ENCODE data around the gene FKBP4. TPM values are rescaled to one million over a fixed set of nuclear protein-coding genes. Genes with fewer than 3 reads are reported as not detected.

The FKBP4 gene
- total and polyA plus RNA-seq, 2 of the 8 experiments (the other 6 are each of a cell fraction or from before 2014, with no cell fraction given) = 72.6 to 243 TPM

DNA sequence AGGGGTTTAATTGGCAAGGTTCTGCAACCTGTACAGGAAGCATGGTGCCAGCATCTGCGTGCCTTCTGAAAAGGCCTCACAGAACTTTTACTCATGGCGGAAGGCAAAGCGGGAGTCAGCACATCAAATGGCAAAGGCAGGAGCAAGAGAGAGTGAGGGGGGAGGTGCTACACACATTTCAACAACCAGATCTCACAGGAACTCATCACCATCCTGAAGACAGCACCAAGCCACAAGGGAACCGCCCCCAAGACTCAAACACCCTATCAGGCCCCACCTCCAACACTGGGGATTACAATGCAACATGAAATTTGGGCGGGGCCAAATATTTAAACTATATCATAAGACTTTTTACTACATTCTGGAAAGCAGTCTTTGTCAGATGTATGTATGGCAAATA, 38.0 kb upstream of the FKBP4 start:
- no peak overlapping the region for H2AK5ac ChIP-seq (ENCODE audit: low read depth, low read length)
- CTCF ChIA-PET (ENCODE audit: partially characterized antibody) = no interaction called here
- no peaks in the 10 kb centered on the region for H3K79me2 ChIP-seq (ENCODE audit: control insufficient read depth in 1 of 2, insufficient read depth in 2 of 2, low read length in 2 of 2)
- no peak overlapping the region for H2AFZ ChIP-seq (ENCODE audit: low read length)
- no peak overlapping the region for H2BK12ac ChIP-seq (ENCODE audit: low read depth, low read length)
- H3K4me2 ChIP-seq (ENCODE audit: insufficient read depth in 1 of 2, low read depth in 2 of 2, low read length in 2 of 2) = no peak overlapping the region
- no peak overlapping the region for H3K56ac ChIP-seq (replicated peaks; ENCODE audit: insufficient read length, low read depth, low read length)
- POLR2A ChIA-PET (ENCODE audit: partially characterized antibody) = no interaction called here
- DNase-seq (ENCODE audit: low read depth in 1 of 2, low spot score in 2 of 2) = no peak
- peaks cover 2 to 12% (median 7%) of the 10 kb centered on the region in 4 experiments; a peak in 6 of 7 replicates for H3K4me1 ChIP-seq (replicated peaks in 1 of 4; ENCODE audit: control insufficient read depth in 3 of 4, insufficient read depth in 4 of 4, low read length in 3 of 4)
- H4K5ac ChIP-seq (ENCODE audit: insufficient read length, low read depth, low read length) = no peak overlapping the region
- no peak overlapping the region for H4K8ac ChIP-seq (ENCODE audit: extremely low read depth, insufficient read depth, low read length)
- WGBS, 2 experiments (ENCODE audit: extremely low coverage in 1 of 2, insufficient coverage in 1 of 2, insufficient read length in 1 of 2, insufficient replicate concordance in 2 of 2, low coverage in 1 of 2, low lambda C conversion rate in 2 of 2, missing lambda C conversion rate in 1 of 2) = 90% methylated on average over 5 of the region's 5 CpGs; no CpG with 5 or more reads in 1 of the 2 experiments
- no peak overlapping the region for H2BK15ac ChIP-seq (ENCODE audit: low read length)
- H2BK5ac ChIP-seq (ENCODE audit: low read depth, low read length) = no peak overlapping the region
- TF ChIP-seq SUZ12 (IDR thresholded peaks at IDR 0.05; ENCODE audit: low read length) (no peak), YY1 (IDR thresholded peaks at IDR 0.05; ENCODE audit: low read depth, low read length) (no peak), TCF12 (IDR thresholded peaks at IDR 0.05; ENCODE audit: low read depth, low read length) (no peak), CBX8 (IDR thresholded peaks at IDR 0.05; ENCODE audit: borderline replicate concordance, low read depth, low read length) (no peak), RAD21 (IDR thresholded peaks at IDR 0.05 in 1 of 2, conservative IDR thresholded peaks at IDR 0.05 in 1 of 2; ENCODE audit: low read depth in 2 of 2, low read length in 2 of 2) (no peak), EGR1 (IDR thresholded peaks at IDR 0.05; ENCODE audit: borderline replicate concordance, low read depth, low read length) (no peak), TAF7 (optimal IDR thresholded peaks at IDR 0.05; ENCODE audit: borderline replicate concordance, low read depth, low read length) (no peak), CBX5 (IDR thresholded peaks at IDR 0.05; ENCODE audit: low read depth, low read length) (no peak), POLR2A (IDR thresholded peaks at IDR 0.05; ENCODE audit: control extremely low read depth in 1 of 2, low read depth in 2 of 2, low read length in 2 of 2) (no peak), SIRT6 (IDR thresholded peaks at IDR 0.05; ENCODE audit: low read length) (no peak)
- no peaks in the 10 kb centered on the region for H3K9me3 ChIP-seq (ENCODE audit: insufficient read depth in 2 of 2, low read depth in 1 of 2, low read length in 1 of 2)
- no peak overlapping the region; a peak in 1 of 7 replicates for H3K9ac ChIP-seq (replicated peaks in 1 of 4; ENCODE audit: extremely low read depth in 1 of 4, low read depth in 3 of 4, low read length in 3 of 4)
- H2BK120ac ChIP-seq (replicated peaks; ENCODE audit: low read depth, low read length) = no peak overlapping the region
- no peak overlapping the region for H3K27ac ChIP-seq (ENCODE audit: low read depth, low read length)
- peaks cover 0 to 3% of the 10 kb centered on the region in 2 experiments for H4K20me1 ChIP-seq (replicated peaks in 1 of 2; ENCODE audit: control insufficient read depth in 1 of 2, insufficient read depth in 2 of 2, low read length in 2 of 2)
- FAIRE-seq = no peak
- no peaks in the 10 kb centered on the region for H3K36me3 ChIP-seq (ENCODE audit: control insufficient read depth in 2 of 4, insufficient read depth in 4 of 4, low read length in 3 of 4)
- H2BK20ac ChIP-seq (ENCODE audit: low read length) = no peak overlapping the region
- no peaks in the 10 kb centered on the region for H3K79me1 ChIP-seq (ENCODE audit: low read depth, low read length)
- H3K4me3 ChIP-seq (ENCODE audit: extremely low read depth in 1 of 4, insufficient read depth in 2 of 4, low read depth in 3 of 4, low read length in 4 of 4) = no peak overlapping the region
- H3K23me2 ChIP-seq (ENCODE audit: low read depth, low read length) = peaks cover 6% of the 10 kb centered on the region; the same call in 1 of the 2 replicates
- H4K91ac ChIP-seq (replicated peaks; ENCODE audit: insufficient read length, low read length) = no peak overlapping the region
- no peak overlapping the region for H3K4ac ChIP-seq (replicated peaks; ENCODE audit: insufficient read length, low read depth, low read length)
- no peak overlapping the region for H3K23ac ChIP-seq (ENCODE audit: insufficient read length)
- no peak overlapping the region for H3K18ac ChIP-seq (ENCODE audit: extremely low read depth, low read length)
- peaks cover 0 to 9% (median 9%) of the 10 kb centered on the region in 4 experiments; a peak in 4 of 7 replicates for H3K27me3 ChIP-seq (replicated peaks in 1 of 4; ENCODE audit: control insufficient read depth in 3 of 4, extremely low read depth in 1 of 4, insufficient read depth in 3 of 4, low read length in 3 of 4)
- H3K14ac ChIP-seq (ENCODE audit: insufficient read length) = no peak overlapping the region
